ENCODE results near the gene FAM229A.

FAM229A gene

DNA sequence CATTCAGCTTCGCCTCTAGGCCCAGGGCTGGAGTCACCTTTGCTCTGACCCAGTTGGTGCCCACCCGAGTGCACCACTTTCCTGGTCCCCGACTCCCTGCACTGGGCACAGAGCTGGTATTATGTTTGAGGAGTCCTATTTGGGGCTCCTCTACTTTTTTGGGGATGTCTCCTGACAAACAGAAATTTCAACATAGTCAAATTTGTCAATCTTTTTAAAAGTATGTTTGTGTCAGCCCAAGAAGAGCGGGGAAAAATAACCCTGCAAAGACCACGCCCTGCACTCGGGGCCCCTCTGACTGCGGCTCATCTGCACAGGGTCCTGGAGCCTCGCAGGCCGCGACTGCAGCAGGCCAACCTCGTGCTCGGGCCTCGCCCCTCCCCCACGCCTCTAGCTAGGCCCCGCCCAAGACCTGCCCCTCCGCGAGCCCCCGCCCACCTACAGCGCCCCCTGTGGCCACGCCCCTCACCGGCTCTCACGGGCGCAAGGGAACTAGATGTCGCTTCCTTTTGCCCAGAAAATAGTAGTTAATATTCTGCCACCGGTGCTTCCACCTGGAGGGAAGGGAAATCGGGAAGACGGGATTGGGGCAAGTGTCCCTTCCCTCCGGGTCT lies 11.4 kb downstream of the FAM229A start:
- peak; percentile 24 to 26 for DNase-seq (ENCODE audit: low read depth in 2 of 2)

DNA sequence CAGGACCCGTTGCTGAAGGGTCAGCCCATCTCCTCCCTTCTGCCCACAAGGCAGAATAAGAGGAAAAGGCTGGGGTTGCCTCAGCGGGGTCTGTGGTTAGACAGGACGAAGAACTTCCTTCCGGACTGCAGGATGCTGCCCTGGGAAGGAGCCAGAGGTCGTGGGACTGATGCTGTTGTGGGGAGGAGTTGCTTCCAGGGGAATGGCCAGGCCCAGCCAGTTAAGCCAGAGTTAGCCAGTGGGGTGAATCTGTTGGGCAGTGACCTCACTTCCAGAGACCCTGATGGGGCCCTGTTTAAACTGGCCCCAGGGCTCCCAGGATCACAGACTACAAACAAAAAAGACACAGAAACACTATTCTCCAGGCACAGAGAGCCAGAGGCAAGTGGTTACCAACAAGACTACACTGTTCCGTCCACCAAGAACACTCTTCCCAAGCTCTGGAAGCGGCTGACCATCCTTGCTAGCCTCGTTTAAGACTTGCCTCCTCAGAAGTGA lies 13.0 kb downstream of the FAM229A start:
- DNase-seq (ENCODE audit: low read depth in 2 of 2) = no peak

DNA sequence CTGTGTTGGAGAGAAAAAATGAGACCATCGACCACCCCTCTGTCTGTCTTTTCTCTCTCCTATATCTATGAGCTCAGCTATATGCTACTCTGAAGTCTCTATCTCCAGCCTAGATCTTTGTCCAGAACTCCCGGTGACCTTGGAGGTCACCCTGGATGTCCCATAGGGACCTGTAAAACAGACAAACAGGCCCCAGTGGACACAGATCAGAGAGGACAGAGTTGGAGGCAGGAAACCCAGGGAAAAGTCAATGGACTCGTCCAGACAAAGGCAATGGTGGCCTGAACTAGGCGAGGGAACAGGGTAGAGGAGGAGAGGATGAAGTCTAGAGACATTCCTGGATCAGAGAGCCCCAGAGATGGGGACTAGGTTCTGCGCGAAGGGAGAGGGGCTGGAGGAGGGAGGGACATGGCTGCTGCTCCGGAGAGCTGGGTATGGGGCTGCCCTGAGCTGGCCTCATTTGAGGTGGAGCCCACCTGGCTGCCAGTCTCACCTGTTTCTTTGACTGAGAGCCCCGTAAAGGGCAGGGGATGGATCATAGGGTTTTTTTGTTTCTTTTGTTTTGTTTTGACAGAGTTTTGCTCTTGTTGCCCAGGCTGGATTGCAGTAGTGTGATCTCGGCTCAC lies 15.6 kb downstream of the FAM229A start:
- no peak for DNase-seq (ENCODE audit: low read depth in 2 of 2)

DNA sequence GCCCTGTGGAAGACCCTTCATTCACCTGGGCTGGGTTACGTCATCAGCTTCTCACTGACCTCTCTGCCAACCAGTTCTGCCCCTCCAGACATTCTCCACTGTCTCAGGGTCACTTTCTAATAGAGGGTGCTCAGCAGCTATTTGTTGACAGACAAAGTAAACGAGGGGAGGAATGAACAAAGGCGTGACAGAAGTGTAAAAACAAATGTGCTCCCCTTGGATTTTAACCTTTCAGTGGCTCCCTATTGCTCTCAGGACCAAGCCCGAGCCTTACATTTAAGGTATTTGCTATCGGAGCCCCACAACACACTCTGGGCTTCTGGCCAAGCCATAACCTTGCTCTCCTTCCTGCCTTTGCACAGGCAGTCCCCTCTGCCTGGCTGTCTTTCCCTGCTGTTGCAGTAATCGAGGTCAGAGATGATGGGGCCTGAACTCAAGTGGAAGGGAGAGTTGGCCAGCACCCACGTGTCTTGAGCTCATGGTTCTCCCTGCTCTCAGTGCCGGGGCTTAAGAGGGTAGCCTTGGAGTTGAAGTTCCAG lies 16.9 kb downstream of the FAM229A start:
- DNase-seq (ENCODE audit: low read depth in 2 of 2) = no peak

DNA sequence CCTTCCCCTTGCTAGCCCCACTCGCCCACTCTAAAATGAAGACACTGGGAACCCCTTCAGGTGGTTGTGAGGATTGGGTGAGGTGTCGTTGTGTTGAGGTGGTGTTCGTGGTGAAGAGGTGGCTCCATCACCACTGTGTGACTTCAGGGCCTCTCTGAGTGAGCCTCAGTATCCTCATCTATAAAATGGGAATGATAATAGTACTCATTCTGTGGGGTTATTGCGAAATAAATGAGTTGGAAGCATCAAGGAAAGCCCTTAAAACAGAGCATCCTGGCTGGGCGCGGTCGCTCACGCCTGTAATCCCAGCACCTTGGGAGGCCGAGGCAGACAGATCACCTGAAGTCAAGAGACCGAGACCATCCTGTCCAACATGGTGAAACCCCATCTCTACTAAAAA lies 19.6 kb downstream of the FAM229A start:
- no peak for DNase-seq (ENCODE audit: low read depth in 2 of 2)

DNA sequence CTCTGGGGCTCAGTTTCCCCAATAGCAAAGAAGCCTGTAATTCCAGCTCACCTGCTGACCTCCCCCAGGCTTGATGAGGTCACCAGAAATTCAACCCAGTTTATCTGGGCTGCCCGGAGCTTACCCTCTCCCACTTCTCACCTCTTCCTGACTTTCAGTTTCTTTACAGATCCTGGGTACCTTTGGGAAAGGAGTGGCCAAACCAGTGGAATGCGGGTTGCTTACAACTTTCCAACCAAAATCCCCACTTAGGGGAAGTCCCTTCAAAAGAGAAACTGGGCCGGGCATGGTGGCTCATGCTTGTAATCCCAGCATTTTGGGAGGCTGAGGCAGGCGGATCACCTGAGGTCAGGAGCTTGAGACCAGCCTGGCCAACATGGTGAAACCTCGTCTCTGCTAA lies 20.3 kb downstream of the FAM229A start:
- no peak for DNase-seq (ENCODE audit: low read depth in 2 of 2)

DNA sequence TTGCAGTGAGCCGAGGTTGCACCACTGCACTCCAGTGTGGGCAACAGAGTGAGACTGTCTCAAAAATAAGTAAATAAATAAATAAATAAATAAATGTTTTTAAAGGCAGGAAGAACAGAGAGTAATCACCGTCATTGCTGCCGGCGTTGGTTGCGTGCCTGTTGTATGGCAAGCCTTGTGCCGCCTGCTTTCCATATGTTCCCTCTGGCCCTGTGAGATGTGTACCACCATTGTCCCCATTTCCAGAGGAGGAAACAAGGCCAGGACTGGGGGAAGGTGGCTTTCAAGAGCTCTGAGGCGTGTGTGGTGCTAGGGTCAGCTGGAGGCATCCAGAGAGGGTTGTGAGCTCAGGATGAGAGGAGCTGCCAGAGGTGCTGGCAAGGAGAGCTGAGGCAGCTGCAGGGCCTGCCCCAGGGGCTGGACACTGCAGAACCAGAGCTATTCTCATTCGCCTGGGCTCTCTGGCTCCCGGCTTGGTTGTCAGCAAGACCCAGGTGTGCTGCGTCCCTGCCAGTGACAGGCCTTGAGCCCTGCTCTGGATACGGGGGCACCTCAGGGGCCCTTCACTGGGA lies 21.0 kb downstream of the FAM229A start:
- DNase-seq (ENCODE audit: low read depth in 2 of 2) = no peak

DNA sequence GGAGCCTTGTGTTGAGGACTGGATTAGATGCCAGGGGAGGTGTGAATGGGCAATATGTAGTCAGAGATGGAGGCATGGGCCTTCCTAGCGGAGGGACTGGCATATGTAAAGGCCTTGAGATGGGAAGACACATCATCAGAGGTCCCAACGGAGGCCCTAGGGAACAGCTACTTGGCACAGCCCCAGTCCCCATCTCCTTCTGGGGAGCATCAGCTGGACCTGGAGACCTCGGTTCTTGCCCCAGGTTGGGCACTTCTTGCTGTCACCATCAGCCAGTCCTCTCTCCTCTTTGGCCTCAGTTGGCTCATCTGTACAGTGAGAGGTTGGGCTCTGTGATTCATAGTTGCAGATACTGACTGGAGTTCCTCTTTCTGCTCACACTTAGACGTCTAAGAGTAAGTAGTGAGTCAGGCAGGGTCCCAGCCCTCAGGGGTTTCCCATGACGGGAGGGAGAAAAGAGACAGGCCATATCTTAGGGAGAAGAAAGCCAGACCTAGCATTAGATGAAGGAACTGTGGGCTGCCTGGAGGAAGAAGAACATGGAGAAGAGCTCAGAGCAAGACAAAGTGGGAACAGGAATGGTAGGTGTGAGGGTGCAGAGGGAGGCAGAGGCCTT lies 22.8 kb downstream of the FAM229A start:
- no peak for DNase-seq (ENCODE audit: low read depth in 2 of 2)

DNA sequence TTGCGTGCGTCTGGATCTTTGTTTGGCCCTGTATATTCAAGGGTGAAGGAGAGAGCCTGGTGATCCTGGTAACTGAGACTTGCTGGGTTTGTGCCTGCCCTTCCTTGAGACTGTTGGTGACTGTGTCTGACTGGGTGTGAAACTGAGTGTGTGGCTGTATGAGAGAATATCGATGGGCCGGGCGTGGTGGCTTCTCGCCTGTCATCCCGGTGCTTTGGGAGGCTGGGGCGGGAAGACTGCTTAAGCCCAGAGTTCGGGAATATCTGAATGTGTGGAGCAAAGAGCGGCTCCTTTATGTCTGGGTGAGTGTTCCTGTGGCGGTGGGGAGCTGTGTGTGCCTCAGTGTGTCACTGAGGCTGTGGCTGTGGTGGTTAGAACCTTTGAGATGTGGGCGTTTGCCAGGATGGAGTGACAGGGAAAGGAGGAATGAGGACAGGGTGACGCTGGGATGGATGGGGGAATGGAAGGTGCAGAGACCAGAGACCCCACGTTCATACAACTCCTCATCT lies 23.6 kb downstream of the FAM229A start:
- DNase-seq (ENCODE audit: low read depth in 2 of 2) = no peak

DNA sequence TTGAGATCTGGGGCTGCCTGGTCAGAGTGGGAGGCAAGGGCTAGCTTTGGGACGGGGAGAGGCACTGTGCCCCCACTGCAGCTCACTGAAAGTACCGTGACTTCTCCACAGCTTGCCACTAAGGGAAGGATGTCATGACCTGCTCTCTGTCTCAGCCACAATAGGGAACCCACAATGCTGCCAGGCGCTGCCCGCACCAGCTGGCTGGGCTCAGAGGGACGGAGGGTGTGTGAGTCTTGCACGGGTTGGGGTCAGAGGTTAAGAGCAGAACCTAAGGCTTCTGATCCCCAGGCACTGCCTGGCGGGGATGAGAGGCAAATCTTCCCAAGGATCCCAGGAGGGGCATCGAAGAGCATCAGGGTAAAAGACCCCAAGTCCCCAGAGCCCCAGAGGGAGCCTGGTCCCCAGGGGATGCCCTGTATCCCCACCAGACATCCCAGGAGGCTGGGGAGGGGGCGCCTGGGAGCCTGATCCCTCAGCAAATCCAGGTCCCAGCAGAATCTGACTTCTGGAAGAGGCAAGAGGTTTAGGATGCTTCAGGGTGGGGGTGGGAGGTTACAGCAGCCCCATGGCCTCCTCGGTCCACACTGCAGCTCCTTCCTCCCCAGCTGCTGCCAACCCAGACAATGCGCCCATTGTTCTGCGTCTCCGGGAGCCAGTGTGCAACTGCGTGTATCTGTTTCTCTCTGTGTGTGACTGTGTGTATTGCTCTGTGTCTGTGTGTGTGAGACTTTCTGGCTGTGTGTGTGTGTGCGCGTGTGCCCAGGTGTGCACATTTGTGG lies 24.2 kb downstream of the FAM229A start:
- no peak for DNase-seq (ENCODE audit: low read depth in 2 of 2)

DNA sequence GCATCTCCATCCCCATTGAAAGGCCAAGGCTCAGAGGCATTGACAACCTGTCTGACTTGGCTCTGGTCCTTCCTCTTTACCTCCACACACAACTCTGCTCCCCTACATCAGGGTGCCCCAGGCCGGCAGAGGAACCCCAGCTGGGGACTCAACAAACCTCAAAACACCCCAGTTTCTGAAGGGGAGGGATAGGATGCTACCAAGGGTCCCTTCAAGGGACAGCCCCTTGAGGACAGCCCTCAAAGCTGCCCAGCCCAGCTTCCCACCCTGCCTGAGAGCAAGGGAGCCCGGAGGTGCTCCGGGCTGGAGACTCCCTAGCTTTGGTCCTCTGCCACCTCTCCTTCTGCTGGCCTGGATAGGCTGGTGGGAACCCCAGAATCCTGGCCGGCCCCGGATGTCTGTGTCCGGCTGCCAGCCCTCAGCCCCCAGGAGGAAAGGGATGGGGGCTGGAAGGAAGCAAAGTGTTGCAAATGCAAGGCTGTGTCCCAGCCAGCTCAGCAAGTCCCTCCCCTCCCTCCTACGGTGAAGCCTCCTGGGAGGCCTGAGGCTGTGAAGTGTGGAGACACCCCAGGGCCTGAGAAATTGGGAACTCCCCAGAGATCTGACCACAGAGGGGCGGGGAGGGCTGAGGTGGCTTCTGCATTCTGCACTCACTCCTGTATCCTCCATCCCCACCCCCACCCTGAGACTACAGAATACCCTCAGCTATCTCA lies 25.2 kb downstream of the FAM229A start:
- no peak for DNase-seq (ENCODE audit: low read depth in 2 of 2)

DNA sequence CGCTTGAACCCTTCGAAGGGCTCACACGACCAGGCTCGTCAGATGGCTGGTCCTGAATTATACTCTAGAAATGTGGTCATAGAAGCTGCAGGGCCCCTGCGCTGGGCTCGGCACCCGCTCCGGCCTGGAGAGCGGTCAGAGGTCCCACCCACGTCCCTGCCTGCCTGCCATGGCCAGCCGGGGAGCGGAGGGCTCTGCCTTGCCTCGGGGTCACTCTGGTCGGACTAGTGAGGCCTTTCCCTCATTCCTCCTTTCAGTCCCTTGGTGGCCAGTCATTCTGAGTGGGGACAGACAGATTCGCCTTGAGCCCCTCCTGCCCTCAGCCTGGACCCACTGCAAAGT lies 25.7 kb downstream of the FAM229A start:
- no peak for DNase-seq (ENCODE audit: low read depth in 2 of 2)

DNA sequence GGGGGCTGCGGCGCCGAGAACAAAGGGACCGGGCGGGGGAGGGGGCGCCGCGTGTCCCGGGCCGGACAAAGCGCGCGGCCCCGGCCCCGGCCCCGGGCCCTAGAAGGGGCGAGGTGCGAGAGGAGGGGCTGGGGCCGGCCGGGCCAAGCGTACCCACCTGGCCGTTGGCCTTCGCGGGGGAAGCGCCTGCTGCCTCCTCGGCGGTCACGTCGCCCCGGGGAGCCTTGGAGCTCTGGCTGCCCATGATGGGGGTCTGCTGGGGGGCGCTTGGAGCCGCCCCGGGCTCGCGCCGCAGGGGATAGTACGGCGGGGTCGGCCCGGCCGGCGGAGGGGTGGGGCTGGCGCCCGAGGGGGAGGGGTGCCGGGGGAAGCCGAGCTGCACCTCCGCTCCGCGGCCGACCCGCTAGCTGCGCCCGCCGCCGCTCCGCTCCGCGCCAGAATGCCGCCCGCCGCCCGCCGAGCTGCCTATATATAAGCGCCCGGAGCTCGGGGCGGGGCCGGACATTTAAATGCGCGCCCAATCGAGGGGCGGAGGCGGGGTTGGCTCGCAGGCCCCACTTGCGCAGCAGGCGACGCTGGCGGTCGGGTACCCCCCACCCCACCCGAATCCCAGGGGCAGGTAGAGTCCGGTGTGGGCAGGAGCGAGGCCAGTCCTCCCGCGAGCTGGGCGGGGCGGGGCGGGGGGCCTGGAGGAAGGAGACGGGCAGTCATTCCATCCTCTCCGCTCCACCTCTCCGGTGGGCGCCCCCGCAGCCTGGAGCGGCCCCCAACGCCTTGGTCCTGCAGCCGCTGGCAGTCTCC lies 26.3 kb downstream of the FAM229A start, which contains the start of gene MARCKSL1:
TSS of gene MARCKSL1 (minus strand) at position 444 of the 801 bp plus-strand sequence. CDS start at position 244, 200 bp downstream.
- peak; percentile 39 to 46 for DNase-seq (ENCODE audit: low read depth in 2 of 2)

DNA sequence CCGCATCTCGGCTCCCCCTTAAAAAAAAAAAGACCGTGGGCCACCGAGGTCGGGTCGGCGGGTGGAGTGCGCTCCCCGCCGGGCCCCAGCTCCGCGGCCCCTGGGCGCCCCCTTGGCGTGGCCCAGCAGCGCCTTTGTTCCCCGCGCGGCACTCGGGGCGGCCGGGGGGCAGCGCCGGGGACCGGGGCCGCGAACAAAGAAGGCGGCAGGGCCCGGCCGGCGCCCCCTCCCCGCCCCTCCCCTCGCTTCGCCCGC lies 26.8 kb downstream of the FAM229A start:
- no peak for DNase-seq (ENCODE audit: low read depth in 2 of 2)

DNA sequence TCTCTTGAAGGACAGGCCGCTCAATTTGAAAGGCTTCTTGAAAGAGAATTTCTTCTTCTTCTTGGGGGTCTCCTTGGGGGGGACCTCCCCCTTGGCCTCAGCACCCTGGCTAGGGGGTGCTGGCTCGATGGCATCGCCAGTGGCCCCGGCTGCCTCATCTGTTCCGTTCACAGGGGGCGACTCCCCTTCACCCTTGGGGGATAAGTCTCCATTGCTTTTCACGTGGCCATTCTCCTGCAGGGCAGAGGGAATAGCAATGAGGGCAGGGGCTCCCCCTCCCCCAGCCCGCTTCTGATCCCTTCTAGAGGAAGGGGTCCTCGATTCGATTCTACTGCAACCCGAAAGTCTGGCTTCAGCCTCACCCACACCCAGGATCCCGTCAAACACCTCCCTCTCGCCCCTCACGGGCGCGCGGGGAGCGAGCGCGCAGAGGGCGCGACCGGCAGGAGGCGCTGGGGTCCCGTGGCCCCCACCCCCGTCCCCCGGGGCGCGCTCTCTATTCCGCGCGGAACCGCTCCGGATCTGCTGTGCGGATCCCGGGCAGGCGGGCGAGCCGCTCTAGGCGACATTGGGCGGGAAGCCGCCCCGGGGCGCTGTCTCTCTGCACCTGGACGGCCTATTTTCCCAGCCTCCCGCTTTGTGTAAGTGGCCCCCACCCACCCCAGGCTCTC lies 27.3 kb downstream of the FAM229A start:
- no peak for DNase-seq (ENCODE audit: low read depth in 2 of 2)

DNA sequence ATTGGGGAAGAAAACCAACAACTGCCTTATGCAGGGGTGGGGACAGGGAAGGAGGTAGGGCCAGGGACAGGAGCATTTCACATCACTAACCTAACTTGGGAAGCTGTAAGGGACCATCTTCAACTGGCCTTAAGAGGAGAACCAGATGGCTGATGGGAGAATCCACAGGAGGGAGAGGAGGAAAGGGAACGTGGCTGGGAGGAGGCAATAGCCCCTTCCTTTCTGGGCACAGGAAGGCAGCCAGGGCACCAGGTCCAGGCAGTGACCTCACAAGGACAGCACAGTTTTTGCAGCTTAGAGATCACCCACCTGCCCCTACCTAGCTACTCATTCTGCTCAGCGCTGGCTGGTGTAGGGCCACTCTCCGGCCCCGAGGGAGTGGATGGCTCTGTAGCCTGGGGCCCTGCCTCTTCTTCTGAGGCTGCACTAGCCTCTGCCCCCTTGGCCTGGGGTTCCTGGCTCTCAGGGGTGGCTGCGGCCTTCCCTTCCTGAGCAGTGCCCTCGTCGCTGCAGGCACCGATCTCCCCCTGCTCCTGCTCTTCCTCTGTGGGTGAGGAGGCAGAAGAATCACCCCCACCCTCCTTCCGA lies 27.9 kb downstream of the FAM229A start:
- no peak for DNase-seq (ENCODE audit: low read depth in 2 of 2)

DNA sequence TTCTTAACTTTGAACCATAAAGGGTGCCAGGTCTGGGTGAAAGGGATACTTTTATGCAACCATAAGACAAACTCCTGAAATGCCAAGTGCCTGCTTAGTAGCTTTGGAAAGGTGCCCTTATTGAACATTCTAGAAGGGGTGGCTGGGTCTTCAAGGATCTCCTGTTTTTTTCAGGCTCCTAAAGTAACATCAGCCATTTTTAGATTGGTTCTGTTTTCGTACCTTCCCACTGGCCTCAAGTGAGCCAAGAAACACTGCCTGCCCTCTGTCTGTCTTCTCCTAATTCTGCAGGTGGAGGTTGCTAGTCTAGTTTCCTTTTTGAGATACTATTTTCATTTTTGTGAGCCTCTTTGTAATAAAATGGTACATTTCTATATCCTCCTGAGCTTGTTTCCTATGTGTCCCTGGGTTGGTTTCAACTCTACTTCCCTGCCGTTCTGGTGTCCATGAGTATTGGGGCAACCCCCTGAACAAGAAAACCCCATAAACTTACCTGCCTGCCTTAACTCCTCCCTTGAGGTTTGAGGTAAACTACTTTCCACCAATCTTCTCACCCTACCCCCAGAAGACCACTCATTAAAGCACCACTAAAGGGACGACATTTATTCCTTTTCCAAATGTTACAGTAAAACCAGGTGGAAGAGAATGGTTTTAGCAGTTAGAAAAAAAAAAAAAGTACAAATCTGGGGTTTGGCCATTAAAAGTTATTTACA lies 28.9 kb downstream of the FAM229A start:
- no peak for DNase-seq (ENCODE audit: low read depth in 2 of 2)

DNA sequence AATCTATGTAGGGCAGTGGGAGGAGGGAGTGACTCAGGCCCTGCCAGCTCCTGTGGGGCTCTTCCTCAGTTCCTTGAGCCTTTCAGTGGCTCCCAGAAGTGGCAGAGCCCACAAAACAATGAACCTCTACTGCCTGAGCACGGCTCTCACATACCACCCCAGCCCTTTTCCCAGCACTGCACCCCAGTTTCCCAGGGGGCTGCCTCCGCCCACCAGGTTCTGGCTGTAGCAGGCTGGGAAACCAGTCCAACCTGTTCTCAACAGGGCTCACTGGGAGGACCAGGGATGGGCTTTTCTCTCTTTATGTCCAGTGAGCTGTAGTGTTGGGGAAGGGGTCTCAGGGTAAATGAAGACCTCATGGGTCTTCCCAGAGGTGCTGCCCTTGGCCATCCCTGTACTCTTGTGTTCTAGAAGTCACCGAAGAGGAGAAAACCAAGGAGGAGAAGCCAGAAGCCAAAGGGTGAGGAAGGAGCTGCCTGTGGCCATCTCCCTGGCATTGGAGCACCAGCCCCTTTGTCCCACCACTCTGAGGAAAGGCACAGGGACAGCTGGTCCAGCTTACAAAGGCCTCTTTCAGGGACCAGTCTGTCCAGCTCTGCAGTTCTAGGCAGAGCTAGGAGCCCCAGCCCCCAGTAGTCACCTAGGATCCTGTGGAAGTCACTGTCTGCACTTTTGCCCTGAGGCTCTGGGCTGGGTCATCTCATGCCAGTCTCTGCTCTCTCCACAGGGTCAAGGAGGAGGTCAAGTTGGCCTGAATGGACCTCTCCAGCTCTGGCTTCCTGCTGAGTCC lies 29.8 kb downstream of the FAM229A start:
- DNase-seq (ENCODE audit: low read depth in 2 of 2) = no peak

Data from fibroblast of skin of left biceps (primary cell).